ENCODE results near the gene FSTL4. TPM values are rescaled to one million over a fixed set of nuclear protein-coding genes. Genes with fewer than 3 reads are reported as not detected.

FSTL4 gene
- total and polyA plus RNA-seq, 2 of the 13 experiments (the other 11 are each of a cell fraction or from before 2014, with no cell fraction given): 2.1 to 3.0 TPM

DNA sequence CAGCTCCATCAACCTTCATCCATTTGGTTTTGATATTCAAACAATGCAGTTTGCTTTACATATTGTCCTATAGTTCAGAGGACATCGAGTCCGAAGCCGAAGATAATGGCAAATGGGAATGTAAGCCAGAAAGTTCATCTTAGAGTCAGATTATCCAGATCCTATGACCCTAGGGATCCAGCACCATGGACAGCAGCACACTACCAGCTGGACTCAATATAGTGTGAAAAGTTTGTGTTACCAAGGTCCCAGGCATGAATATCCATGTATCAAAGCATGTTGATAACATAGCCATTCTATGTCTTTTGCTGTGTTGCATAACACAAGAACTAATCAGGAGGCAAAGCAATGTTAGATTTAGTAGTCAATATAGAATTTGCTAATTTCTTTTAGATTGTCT, 46.3 kb downstream of the FSTL4 start (continued):
- TF ChIP-seq HOXD1 (CRISPR knock-in tag; IDR thresholded peaks at IDR 0.05) (no peak), SIN3B (IDR thresholded peaks at IDR 0.05; ENCODE audit: low read length) (no peak), ZNF605 (CRISPR knock-in tag; IDR thresholded peaks at IDR 0.05) (no peak), CENPX (CRISPR knock-in tag; IDR thresholded peaks at IDR 0.05) (no peak), KAT7 (CRISPR knock-in tag; IDR thresholded peaks at IDR 0.05; ENCODE audit: borderline replicate concordance) (no peak), ZSCAN9 (CRISPR knock-in tag; IDR thresholded peaks at IDR 0.05; ENCODE audit: borderline replicate concordance) (peak; percentile 59; the same call in 1 of the 2 replicates), KDM3A (CRISPR knock-in tag; IDR thresholded peaks at IDR 0.05; ENCODE audit: low read depth) (no peak), GLI4 (CRISPR knock-in tag; IDR thresholded peaks at IDR 0.05; ENCODE audit: borderline replicate concordance) (no peak), MATR3 (CRISPR knock-in tag; IDR thresholded peaks at IDR 0.05) (no peak), SOX5 (CRISPR knock-in tag; IDR thresholded peaks at IDR 0.05; ENCODE audit: borderline replicate concordance) (no peak), ZBTB8A (CRISPR knock-in tag; IDR thresholded peaks at IDR 0.05; ENCODE audit: borderline replicate concordance, low read depth) (no peak), KLF16 (CRISPR knock-in tag; IDR thresholded peaks at IDR 0.05) (peak in 1 of 2 experiments; percentile 38; a peak in 1 of 4 replicates), ZNF607 (CRISPR knock-in tag; IDR thresholded peaks at IDR 0.05; ENCODE audit: borderline replicate concordance) (no peak), RBAK (CRISPR knock-in tag; IDR thresholded peaks at IDR 0.05) (no peak), RARA (CRISPR knock-in tag; IDR thresholded peaks at IDR 0.05) (peak; percentile 34; the same call in 1 of the 2 replicates), SSRP1 (CRISPR knock-in tag; IDR thresholded peaks at IDR 0.05) (no peak), ZNF441 (CRISPR knock-in tag; IDR thresholded peaks at IDR 0.05; ENCODE audit: borderline replicate concordance) (no peak), ZNF3 (CRISPR knock-in tag; IDR thresholded peaks at IDR 0.05) (no peak), NR2F1 (CRISPR knock-in tag; IDR thresholded peaks at IDR 0.05) (no peak), EHMT2 (IDR thresholded peaks at IDR 0.05; ENCODE audit: borderline replicate concordance, low read depth, low read length) (peak; percentile 93; the same call in 1 of the 2 replicates), ZNF660 (CRISPR knock-in tag; IDR thresholded peaks at IDR 0.05; ENCODE audit: borderline replicate concordance, low read depth) (no peak), NPAS2 (CRISPR knock-in tag; IDR thresholded peaks at IDR 0.05; ENCODE audit: borderline replicate concordance) (no peak), MZF1 (CRISPR knock-in tag; IDR thresholded peaks at IDR 0.05; ENCODE audit: borderline replicate concordance) (no peak)
- TF ChIP-seq, protein P1, sequence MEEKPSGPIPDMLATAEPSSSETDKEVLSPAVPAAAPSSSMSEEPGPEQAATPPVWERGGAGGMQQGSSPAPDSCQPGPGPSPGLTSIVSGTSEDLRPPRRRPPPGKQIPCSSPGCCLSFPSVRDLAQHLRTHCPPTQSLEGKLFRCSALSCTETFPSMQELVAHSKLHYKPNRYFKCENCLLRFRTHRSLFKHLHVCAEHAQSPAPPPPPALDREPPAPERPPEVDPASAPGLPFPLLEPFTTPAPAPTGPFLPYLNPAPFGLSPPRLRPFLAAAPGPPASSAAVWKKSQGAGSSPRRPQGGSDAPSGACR (CRISPR knock-in tag; IDR thresholded peaks at IDR 0.05): no peak

Measured in HepG2 (cell line).